ENCODE results near the gene NKAIN2. TPM values are rescaled to one million over a fixed set of nuclear protein-coding genes. Genes with fewer than 3 reads are reported as not detected.

The NKAIN2 gene
- polyA plus RNA-seq, 1 donor (not counting 4 experiments of a cell fraction or from before 2014, with no cell fraction given): 0.13 TPM

- Histone ChIP-seq H3K9me3 (ENCODE audit: control insufficient read depth, low read depth, low read length) (no peaks in the 10 kb centered on the region), H3K9ac (ENCODE audit: control insufficient read depth, extremely low read depth, insufficient read depth, low read length) (no peak overlapping the region), H3K4me2 (ENCODE audit: control insufficient read depth, extremely low read depth, insufficient read depth, low read depth, low read length) (no peak overlapping the region), H3K27me3 (ENCODE audit: control insufficient read depth, extremely low read depth, insufficient read depth, low read length) (no peaks in the 10 kb centered on the region), H3K4me3 (ENCODE audit: control insufficient read depth in 2 of 3, extremely low read depth in 1 of 3, insufficient read depth in 2 of 3, low read depth in 1 of 3, low read length in 3 of 3) (no peak overlapping the region), H4K20me1 (ENCODE audit: control insufficient read depth, extremely low read depth, insufficient read depth, low read length) (no peaks in the 10 kb centered on the region), H3K4me1 (ENCODE audit: control insufficient read depth, extremely low read depth, insufficient read depth, low read length) (no peaks in the 10 kb centered on the region), H2AFZ (ENCODE audit: control insufficient read depth, low read length) (no peak overlapping the region), H3K36me3 (ENCODE audit: control insufficient read depth in 2 of 2, extremely low read depth in 1 of 2, insufficient read depth in 2 of 2, low read length in 2 of 2) (no peaks in the 10 kb centered on the region), H3K79me2 (ENCODE audit: control insufficient read depth, insufficient read depth, low read length) (no peaks in the 10 kb centered on the region), H3K9me1 (ENCODE audit: control insufficient read depth, extremely low read depth, insufficient read depth, low read length) (no peaks in the 10 kb centered on the region), H3K27ac (ENCODE audit: control insufficient read depth, insufficient read depth, low read length) (no peak overlapping the region)
- DNase-seq (ENCODE audit: low read depth, low spot score) (no peak), FAIRE-seq (no peak)
- TF ChIP-seq EZH2 (IDR thresholded peaks at IDR 0.05; ENCODE audit: low read length) (no peak), CTCF (optimal IDR thresholded peaks at IDR 0.05 in 1 of 3, IDR thresholded peaks at IDR 0.05 in 1 of 3, conservative IDR thresholded peaks at IDR 0.05 in 1 of 3; ENCODE audit: extremely low read depth in 1 of 3, insufficient read depth in 2 of 3, low read length in 3 of 3) (no peak)
- dilution Hi-C loops (cut with MboI; ENCODE audit: extremely low pct_ligation_motif_present, low sequenced_read_pairs): no loop called here
Measured at GRCh38 chr6:124033501-124033900, 229.8 kb downstream of the NKAIN2 start.

DNA sequence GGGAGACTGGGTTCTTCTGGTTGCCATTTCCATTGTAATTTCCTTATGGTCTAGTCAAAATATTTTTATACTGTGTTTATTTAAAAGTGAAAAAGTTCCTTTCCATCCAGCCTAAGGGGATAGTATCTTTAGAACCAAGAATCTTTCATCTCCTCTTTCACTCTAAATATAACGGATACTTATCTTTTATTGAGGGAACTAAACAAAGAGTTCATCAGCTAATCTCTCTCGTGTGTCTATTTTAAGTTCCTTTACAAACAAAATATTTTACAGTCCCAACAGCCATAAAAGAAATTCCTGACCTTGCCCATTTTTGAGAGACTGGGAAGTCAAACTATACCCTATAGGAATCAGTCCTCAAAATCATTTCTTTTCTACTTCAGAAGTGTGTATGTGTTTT is 232.7 kb downstream of the NKAIN2 start:
- no peak overlapping the region for H3K4me3 ChIP-seq (ENCODE audit: control insufficient read depth in 2 of 3, extremely low read depth in 1 of 3, insufficient read depth in 2 of 3, low read depth in 1 of 3, low read length in 3 of 3)
- TF ChIP-seq CTCF (optimal IDR thresholded peaks at IDR 0.05 in 1 of 3, IDR thresholded peaks at IDR 0.05 in 1 of 3, conservative IDR thresholded peaks at IDR 0.05 in 1 of 3; ENCODE audit: extremely low read depth in 1 of 3, insufficient read depth in 2 of 3, low read length in 3 of 3) (no peak), EZH2 (IDR thresholded peaks at IDR 0.05; ENCODE audit: low read length) (no peak)
- no peak for FAIRE-seq
- H3K27ac ChIP-seq (ENCODE audit: control insufficient read depth, insufficient read depth, low read length): no peak overlapping the region
- dilution Hi-C loops (cut with MboI; ENCODE audit: extremely low pct_ligation_motif_present, low sequenced_read_pairs): no loop called here
- no peaks in the 10 kb centered on the region for H3K9me3 ChIP-seq (ENCODE audit: control insufficient read depth, low read depth, low read length)
- no peak overlapping the region for H2AFZ ChIP-seq (ENCODE audit: control insufficient read depth, low read length)
- no peaks in the 10 kb centered on the region for H3K4me1 ChIP-seq (ENCODE audit: control insufficient read depth, extremely low read depth, insufficient read depth, low read length)
- H3K79me2 ChIP-seq (ENCODE audit: control insufficient read depth, insufficient read depth, low read length): no peaks in the 10 kb centered on the region
- no peaks in the 10 kb centered on the region for H3K9me1 ChIP-seq (ENCODE audit: control insufficient read depth, extremely low read depth, insufficient read depth, low read length)
- no peaks in the 10 kb centered on the region for H3K36me3 ChIP-seq (ENCODE audit: control insufficient read depth in 2 of 2, extremely low read depth in 1 of 2, insufficient read depth in 2 of 2, low read length in 2 of 2)
- H3K27me3 ChIP-seq (ENCODE audit: control insufficient read depth, extremely low read depth, insufficient read depth, low read length): no peaks in the 10 kb centered on the region
- no peaks in the 10 kb centered on the region for H4K20me1 ChIP-seq (ENCODE audit: control insufficient read depth, extremely low read depth, insufficient read depth, low read length)
- H3K4me2 ChIP-seq (ENCODE audit: control insufficient read depth, extremely low read depth, insufficient read depth, low read depth, low read length): no peak overlapping the region
- no peak overlapping the region for H3K9ac ChIP-seq (ENCODE audit: control insufficient read depth, extremely low read depth, insufficient read depth, low read length)
- no peak for DNase-seq (ENCODE audit: low read depth, low spot score)
